Measurements from ENCODE around the gene SLC6A20. TPM values are rescaled to one million over a fixed set of nuclear protein-coding genes. Genes with fewer than 3 reads are reported as not detected.

The SLC6A20 gene
- total RNA-seq, 3 donors from 2014 or later, result 0.29 to 2.4 (median 1.2) TPM

DNA sequence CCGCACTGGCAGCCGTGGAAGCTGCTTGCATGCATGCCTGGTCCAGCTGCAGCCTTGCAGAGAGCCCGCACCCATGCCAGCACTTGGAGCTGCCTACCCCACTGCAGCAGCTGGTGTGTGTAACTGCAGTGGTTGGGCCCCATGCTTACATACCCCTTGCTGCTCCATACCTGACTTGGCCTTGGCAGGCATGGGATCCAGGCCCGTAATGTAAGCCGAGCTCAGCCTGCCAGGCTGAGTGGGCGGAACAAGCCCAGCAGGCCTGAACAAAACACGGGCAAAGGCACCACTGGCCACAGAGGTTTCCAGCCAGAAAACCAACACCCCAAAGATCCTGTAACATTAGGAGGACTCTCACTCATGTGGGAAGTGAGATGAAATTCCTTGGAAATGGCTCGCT, 48.3 kb downstream of the SLC6A20 start:
- no peak for DNase-seq
- TF ChIP-seq, protein P1, sequence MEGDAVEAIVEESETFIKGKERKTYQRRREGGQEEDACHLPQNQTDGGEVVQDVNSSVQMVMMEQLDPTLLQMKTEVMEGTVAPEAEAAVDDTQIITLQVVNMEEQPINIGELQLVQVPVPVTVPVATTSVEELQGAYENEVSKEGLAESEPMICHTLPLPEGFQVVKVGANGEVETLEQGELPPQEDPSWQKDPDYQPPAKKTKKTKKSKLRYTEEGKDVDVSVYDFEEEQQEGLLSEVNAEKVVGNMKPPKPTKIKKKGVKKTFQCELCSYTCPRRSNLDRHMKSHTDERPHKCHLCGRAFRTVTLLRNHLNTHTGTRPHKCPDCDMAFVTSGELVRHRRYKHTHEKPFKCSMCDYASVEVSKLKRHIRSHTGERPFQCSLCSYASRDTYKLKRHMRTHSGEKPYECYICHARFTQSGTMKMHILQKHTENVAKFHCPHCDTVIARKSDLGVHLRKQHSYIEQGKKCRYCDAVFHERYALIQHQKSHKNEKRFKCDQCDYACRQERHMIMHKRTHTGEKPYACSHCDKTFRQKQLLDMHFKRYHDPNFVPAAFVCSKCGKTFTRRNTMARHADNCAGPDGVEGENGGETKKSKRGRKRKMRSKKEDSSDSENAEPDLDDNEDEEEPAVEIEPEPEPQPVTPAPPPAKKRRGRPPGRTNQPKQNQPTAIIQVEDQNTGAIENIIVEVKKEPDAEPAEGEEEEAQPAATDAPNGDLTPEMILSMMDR (IDR thresholded peaks at IDR 0.05), result no peak
- H3K36me3 ChIP-seq (ENCODE audit: low read depth), result no peaks in the 10 kb centered on the region
- H3K9me3 ChIP-seq, result no peaks in the 10 kb centered on the region
- intact Hi-C loops (cut with DNase I, micrococcal nuclease), result no loop called here
- H3K4me1 ChIP-seq (ENCODE audit: low read depth), result no peaks in the 10 kb centered on the region
- H3K4me3 ChIP-seq, result no peak overlapping the region
- ATAC-seq, result no peak

DNA sequence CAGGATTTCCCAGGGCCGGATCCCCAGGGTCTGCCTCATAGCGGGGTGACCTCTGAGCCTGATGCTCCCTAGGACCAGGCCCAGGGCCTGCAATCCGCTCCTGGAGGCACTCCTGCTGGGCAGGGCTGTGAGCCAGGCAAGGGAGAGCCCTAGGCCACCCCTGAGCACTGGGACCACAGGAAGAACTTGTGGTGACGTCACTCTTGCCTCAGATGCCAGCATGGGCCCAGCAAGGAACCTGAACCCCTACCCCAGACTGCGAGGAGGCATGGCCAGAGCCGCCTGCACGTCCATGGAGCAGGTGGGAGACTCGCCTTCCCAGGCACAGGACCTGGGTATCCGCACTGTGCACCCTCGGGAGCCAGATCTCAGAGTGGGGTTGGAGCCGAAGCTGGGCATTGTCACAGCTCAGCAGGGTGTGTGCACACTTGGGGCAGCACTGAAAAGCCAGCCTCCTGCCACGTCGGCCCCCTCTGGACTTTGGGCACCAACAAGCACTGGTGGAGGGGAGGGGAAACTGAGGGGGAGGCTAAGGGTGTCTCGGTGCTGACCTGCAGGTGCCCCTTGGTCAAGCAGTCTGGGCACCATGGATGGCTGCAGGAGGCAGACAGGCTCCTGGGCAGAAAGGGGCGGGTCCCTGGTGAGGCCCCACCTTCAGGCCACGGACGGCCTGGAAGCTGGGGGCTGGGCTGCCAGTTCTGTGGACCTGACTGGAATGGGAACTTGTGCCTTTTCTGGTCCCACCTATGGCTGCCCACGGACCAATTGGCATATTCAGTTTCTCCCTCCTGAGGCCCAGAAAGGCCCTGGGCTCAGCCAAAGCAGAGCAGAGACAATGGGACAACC, 49.3 kb downstream of the SLC6A20 start:
- ATAC-seq, result peak; percentile 9
- no peaks in the 10 kb centered on the region for H3K36me3 ChIP-seq (ENCODE audit: low read depth)

DNA sequence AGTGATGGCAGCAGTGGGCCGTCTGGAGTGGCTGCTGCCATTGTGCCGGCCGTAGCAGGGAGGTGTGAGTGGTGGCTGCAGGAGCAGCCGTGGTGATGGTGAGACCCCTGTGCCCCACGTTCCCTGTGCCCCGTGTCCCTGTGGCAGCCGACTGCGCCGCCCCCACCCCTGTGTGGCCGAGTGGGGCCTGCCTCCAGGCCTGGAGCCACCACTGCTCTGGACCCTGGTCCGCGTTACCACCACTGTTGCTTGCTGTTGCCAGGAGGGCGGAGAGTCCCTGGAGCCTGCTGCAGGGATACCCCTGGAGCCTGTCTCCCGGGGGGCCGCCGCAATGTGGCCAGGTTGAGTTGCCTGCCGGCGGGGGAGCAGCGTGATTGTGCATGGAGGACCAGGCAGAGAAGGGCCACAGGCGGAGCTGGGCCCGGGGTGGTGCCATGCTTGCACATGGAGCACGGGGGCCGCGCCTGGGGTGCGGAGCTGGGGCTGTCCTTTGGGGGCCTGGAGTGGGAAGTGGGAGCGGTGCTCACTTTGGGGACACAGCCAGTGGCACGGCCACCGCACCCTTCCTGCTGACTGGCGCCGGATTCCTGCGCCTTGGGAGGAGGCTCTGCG, 50.1 kb downstream of the SLC6A20 start:
- TF ChIP-seq, protein P1 (IDR thresholded peaks at IDR 0.05), result no peak
- ATAC-seq (no peak), DNase-seq (no peak)
- H3K36me3 ChIP-seq (ENCODE audit: low read depth), result no peaks in the 10 kb centered on the region
- no peaks in the 10 kb centered on the region for H3K4me1 ChIP-seq (ENCODE audit: low read depth)
- no peaks in the 10 kb centered on the region for H3K9me3 ChIP-seq
- H3K4me3 ChIP-seq, result no peak overlapping the region
- intact Hi-C loops (cut with DNase I, micrococcal nuclease), result no loop called here

More for the DNA sequence above, 49.3 kb downstream of the SLC6A20 start:
- TF ChIP-seq, protein P1 (IDR thresholded peaks at IDR 0.05), result no peak
- H3K4me3 ChIP-seq, result no peak overlapping the region
- DNase-seq, result no peak
- no peaks in the 10 kb centered on the region for H3K4me1 ChIP-seq (ENCODE audit: low read depth)
- intact Hi-C loops (cut with DNase I, micrococcal nuclease), result no loop called here
- no peaks in the 10 kb centered on the region for H3K9me3 ChIP-seq

DNA sequence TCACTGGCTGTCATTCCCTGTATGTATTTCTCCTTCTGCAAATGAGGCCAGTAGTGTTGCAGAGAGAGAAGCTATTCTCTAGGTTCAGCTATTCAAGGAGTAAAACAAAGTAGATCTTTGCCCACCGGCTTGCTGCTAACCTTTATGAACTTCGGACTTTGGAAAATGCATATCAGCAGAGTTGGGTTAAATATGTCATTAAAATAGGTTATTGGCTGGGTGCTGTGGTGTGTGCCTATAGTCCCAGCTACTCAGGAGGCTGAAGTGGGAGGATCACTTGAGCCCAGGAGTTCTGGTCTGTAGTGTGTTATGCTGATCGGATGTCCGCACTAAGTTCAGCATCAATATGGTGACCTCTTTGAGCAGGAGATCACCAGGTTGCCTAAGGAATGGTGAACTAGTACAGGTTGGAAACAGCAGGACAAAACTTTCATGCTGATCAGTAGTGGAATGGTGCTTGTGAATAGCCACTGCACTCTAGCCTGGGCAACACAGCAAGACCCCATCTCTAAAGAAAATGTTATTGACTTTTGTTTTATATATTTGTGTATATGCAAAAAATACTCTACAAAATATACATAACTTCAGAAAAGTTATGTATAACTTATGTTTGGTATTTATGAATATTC, 53.8 kb downstream of the SLC6A20 start:
- Histone ChIP-seq H3K4me3 (no peak overlapping the region), H3K36me3 (ENCODE audit: low read depth) (no peaks in the 10 kb centered on the region), H3K4me1 (ENCODE audit: low read depth) (no peaks in the 10 kb centered on the region), H3K9me3 (no peaks in the 10 kb centered on the region)
- intact Hi-C loops (cut with DNase I, micrococcal nuclease), result no loop called here
- DNase-seq, result no peak
- ATAC-seq, result no peak
- TF ChIP-seq, protein P1 (IDR thresholded peaks at IDR 0.05), result no peak

DNA sequence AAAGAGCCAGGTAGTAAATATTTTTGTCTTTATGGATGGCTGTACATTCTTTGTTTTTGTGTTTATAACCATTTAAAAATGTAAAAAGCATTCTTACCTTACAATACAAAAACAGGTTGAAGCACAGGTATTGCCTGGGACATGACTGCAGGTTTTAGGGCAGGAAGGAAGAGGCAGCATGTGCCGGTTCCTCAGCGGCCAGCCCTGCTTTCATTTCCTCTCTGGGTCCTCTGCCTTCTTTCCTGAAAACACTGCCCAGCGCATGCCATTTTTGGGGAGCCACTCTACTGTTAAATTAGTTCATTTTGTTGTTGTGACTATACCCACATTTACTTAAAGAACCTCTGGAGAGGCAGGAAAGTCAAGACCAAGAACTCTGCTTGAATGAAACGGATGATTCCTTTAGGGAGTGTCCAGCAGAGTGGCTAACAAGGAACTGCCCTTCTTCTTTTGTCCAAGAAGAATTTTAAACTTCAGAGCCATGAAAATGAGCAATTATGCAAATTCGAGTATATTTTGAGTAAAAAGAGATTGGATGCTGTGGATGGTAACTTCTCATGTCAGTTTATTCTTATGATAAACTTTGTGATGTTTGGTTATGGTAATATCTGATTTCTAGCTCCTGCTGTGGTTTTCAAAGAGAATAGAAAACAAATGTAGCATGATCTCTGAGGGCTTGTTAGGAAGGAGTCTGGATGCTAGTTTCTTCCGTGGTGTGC, 54.4 kb downstream of the SLC6A20 start:
- Histone ChIP-seq H3K4me3 (no peak overlapping the region), H3K36me3 (ENCODE audit: low read depth) (no peaks in the 10 kb centered on the region), H3K4me1 (ENCODE audit: low read depth) (no peaks in the 10 kb centered on the region), H3K9me3 (no peaks in the 10 kb centered on the region)
- TF ChIP-seq, protein P1 (IDR thresholded peaks at IDR 0.05), result no peak
- DNase-seq, result no peak
- no peak for ATAC-seq
- intact Hi-C loops (cut with DNase I, micrococcal nuclease), result no loop called here

Measured in mucosa of descending colon (tissue), 3 donors.